ENCODE results near the gene GLT8D2.

DNA sequence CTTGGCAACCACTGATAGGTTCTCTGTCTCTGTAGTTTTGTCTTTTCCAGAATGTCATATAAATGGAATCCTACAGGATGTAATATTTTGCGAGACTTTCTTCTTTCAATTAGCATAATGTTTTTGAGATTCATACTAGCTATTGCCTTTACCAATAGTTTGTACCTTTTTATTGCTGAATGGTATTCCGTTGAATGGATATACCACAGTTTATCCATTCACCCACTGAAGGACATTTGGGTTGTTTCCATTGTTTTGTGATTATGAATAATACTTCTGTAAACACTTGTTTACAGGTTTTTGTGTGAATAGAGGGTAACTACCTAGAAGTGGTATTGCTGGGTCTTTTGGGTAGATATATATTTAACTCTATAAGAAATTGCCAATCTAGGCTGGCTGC, 26.3 kb downstream of the GLT8D2 start:
- TF ChIP-seq EZH2 (IDR thresholded peaks at IDR 0.05; ENCODE audit: borderline replicate concordance, insufficient read depth, low read depth, low read length, poor library complexity, severe bottlenecking) (no peak), CTCF (IDR thresholded peaks at IDR 0.05) (no peak)

Data from B cell (primary cell).